ENCODE measurements around the gene BPIFB6. TPM values are rescaled to one million over a fixed set of nuclear protein-coding genes. Genes with fewer than 3 reads are reported as not detected.
A peak's percentile ranks its signal among the peaks of the same experiment; 100 is the strongest.

Gene BPIFB6
- total and polyA plus RNA-seq, 10 of the 15 experiments (the other 5 are each of a cell fraction or from before 2014, with no cell fraction given): not detected

DNA sequence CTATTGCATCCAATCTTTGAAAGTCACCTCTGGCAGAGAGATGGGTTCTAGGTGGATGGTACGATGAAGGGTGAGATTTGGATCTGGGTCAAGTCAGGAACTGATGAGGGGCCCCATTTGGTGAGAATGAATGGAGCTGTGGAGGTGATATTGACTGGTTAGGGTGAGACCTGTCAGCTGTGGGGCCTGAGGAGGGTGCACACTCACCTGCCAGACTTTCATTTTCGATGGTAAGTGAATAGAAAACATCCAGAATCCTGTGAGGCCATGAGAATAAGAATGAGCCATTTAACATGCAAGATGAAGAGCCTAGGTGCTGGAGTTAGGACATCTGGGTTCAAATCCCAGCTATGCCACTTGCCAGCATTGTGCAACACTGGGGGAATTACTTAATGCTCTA is 34.0 kb upstream of the BPIFB6 start:
- H3K4me2 ChIP-seq (ENCODE audit: control insufficient read depth, insufficient read depth): no peak overlapping the region
- ChIA-PET RAD21 (ENCODE audit: unreplicated experiment) (no interaction called here), POLR2A (no interaction called here), SMC1A (ENCODE audit: uncharacterized antibody, unreplicated experiment) (no interaction called here), CTCF (no interaction called here)
- BruUV-seq (replicated peaks): no TSS peak
- no peaks in the 10 kb centered on the region for H3K9me3 ChIP-seq (replicated peaks; ENCODE audit: control insufficient read depth, insufficient read depth, low read length)
- no peak overlapping the region for H3K27ac ChIP-seq (ENCODE audit: control insufficient read depth, insufficient read depth)
- H3K36me3 ChIP-seq (ENCODE audit: control insufficient read depth in 2 of 2, insufficient read depth in 2 of 2, low read length in 1 of 2): no peaks in the 10 kb centered on the region
- TF ChIP-seq ZSCAN29 (IDR thresholded peaks at IDR 0.05) (no peak), BACH1 (IDR thresholded peaks at IDR 0.05; ENCODE audit: borderline replicate concordance) (no peak), HSF1 (IDR thresholded peaks at IDR 0.05; ENCODE audit: low read depth, low read length) (no peak), EZH2 (IDR thresholded peaks at IDR 0.05; ENCODE audit: borderline replicate concordance, control insufficient read depth, low read depth, low read length) (no peak), NR2C1 (IDR thresholded peaks at IDR 0.05) (no peak), ZNF274 (IDR thresholded peaks at IDR 0.05; ENCODE audit: insufficient read depth, insufficient read length) (no peak), ELK1 (IDR thresholded peaks at IDR 0.05; ENCODE audit: low read depth, low read length) (no peak), SUPT20H (IDR thresholded peaks at IDR 0.05; ENCODE audit: borderline replicate concordance, control insufficient read depth, low read depth, low read length) (no peak), ZNF207 (IDR thresholded peaks at IDR 0.05; ENCODE audit: borderline replicate concordance) (no peak), NRF1 (conservative IDR thresholded peaks at IDR 0.05; ENCODE audit: low read depth, low read length) (no peak), POU2F2 (IDR thresholded peaks at IDR 0.05; ENCODE audit: borderline replicate concordance, low read depth, low read length) (no peak)
- H2AFZ ChIP-seq (ENCODE audit: control insufficient read depth, low read depth, low read length): no peak overlapping the region
- DNase-seq (ENCODE audit: low read depth, low spot score) (no peak), FAIRE-seq (peak; percentile 13), ATAC-seq (no peak)
- in situ Hi-C loops (cut with MboI) (no loop called here), intact Hi-C loops (cut with micrococcal nuclease; ENCODE audit: unreplicated experiment) (no loop called here)
- H3K79me2 ChIP-seq (ENCODE audit: control insufficient read depth, insufficient read depth, low read length): no peaks in the 10 kb centered on the region
- H3K27me3 ChIP-seq (replicated peaks in 1 of 2; ENCODE audit: control insufficient read depth in 2 of 2, insufficient read depth in 2 of 2, low read length in 1 of 2): no peaks in the 10 kb centered on the region
- no peak overlapping the region for H3K4me3 ChIP-seq
- H3K4me1 ChIP-seq (ENCODE audit: control insufficient read depth, insufficient read depth, low read length): no peaks in the 10 kb centered on the region
- 25% methylated on average over 2 of the region's 2 CpGs for WGBS (ENCODE audit: insufficient coverage, insufficient replicate concordance, low lambda C conversion rate, missing lambda C conversion rate)
- no peaks in the 10 kb centered on the region for H4K20me1 ChIP-seq (ENCODE audit: control insufficient read depth, insufficient read depth)
- H3K9ac ChIP-seq (ENCODE audit: control insufficient read depth, insufficient read depth, low read length): no peak overlapping the region

All from GM12878 (cell line).